ENCODE data around the gene SHB. TPM values are rescaled to one million over a fixed set of nuclear protein-coding genes. Genes with fewer than 3 reads are reported as not detected.

Gene SHB
- total RNA-seq, 1 experiment from 2014 or later = 29.6 TPM

- no TSS peak for BruUV-seq (replicated peaks)
- Mint-ChIP-seq H3K4me1 (ENCODE audit: insufficient read depth, unreplicated experiment) (peaks cover 52% of the 10 kb centered on the region), H3K27me3 (ENCODE audit: insufficient read depth, unreplicated experiment) (no peaks in the 10 kb centered on the region), H3K36me3 (ENCODE audit: insufficient read depth, unreplicated experiment) (peaks cover 14% of the 10 kb centered on the region), H3K27ac (ENCODE audit: low read depth, unreplicated experiment) (peak overlapping the region; percentile 71), H3K4me3 (ENCODE audit: unreplicated experiment) (no peak overlapping the region), H3K9me3 (ENCODE audit: unreplicated experiment) (no peaks in the 10 kb centered on the region)
- intact Hi-C loops (cut with micrococcal nuclease) = no loop called here
- TF ChIP-seq, protein P1, sequence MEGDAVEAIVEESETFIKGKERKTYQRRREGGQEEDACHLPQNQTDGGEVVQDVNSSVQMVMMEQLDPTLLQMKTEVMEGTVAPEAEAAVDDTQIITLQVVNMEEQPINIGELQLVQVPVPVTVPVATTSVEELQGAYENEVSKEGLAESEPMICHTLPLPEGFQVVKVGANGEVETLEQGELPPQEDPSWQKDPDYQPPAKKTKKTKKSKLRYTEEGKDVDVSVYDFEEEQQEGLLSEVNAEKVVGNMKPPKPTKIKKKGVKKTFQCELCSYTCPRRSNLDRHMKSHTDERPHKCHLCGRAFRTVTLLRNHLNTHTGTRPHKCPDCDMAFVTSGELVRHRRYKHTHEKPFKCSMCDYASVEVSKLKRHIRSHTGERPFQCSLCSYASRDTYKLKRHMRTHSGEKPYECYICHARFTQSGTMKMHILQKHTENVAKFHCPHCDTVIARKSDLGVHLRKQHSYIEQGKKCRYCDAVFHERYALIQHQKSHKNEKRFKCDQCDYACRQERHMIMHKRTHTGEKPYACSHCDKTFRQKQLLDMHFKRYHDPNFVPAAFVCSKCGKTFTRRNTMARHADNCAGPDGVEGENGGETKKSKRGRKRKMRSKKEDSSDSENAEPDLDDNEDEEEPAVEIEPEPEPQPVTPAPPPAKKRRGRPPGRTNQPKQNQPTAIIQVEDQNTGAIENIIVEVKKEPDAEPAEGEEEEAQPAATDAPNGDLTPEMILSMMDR (IDR thresholded peaks at IDR 0.05; ENCODE audit: unreplicated experiment) = no peak
- ChIA-PET POLR2A (interaction anchor here (0.8 to 5.3 kb wide), 8 partner anchors 10 to 115 kb away, joined by 3 to 42 read pairs (median 6); partner anchors contain the start of gene SHB), CTCF (interaction anchor here (0.6 to 1.8 kb wide), 6 partner anchors 9 to 105 kb away, joined by 3 to 7 read pairs (median 4); partner anchors contain the start of gene SHB)
- DNase-seq (ENCODE audit: unreplicated experiment) = no peak
Observed at GRCh38 chr9:38018241-38018957, 50.6 kb downstream of the SHB start.

DNA sequence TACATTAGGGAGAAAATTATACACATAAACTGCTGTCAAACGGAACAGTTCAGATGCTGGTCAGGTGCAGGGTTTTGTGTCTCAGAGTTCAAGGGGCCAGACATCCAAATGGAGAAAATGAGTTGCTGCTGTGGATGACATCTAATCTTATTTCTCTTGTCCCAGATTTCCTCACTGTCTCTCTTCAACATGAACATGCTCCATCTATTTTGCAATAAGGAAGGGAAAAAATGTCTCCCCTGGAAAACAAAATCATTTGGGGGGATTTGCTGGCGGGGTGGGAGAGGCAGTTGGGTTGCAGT lies 51.2 kb downstream of the SHB start:
- POLR2A ChIA-PET = interaction anchor here (0.9 to 5.3 kb wide), 5 partner anchors 9 to 51 kb away, joined by 3 to 42 read pairs (median 6); partner anchors contain the start of gene SHB
- H3K27ac Mint-ChIP-seq (ENCODE audit: low read depth, unreplicated experiment) = no peak overlapping the region
- peaks cover 47% of the 10 kb centered on the region for H3K4me1 Mint-ChIP-seq (ENCODE audit: insufficient read depth, unreplicated experiment)

DNA sequence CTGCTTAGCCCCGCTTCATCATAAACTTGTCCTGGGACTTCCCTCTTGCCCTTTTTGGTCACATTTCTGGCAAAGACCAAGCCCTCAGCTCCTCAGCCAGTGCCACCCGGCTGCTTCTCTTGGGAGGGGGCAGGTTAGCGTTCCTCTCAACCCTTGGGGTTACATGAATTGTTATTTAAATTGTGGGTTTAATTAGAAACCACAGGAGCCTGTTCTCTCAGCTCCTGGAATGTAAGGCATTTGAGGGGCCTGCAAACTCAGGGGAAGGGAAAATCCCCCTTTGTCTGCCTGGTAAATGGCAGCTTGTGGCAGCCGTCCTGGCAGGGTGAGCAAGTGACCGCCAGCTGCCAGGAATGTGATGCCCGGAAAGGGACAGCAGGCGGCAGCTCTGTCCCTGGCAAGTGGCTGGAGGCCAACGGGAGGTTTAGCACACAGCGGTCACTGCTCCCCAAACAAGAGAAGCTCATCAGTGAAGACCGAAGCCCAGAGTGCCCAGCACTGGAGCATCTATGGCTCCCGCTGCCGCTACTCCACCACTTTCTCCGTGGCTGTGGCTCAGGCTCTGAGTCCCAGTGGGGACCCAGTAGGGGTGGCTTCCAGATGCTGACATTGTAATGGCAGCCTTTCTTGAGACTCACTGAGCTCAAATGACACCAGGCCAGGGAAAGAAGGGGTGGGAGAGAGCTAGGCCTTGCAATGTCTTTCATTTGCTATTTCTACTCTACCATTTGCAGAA lies 51.7 kb downstream of the SHB start:
- H3K4me1 Mint-ChIP-seq (ENCODE audit: insufficient read depth, unreplicated experiment) = peaks cover 47% of the 10 kb centered on the region
- no peaks in the 10 kb centered on the region for H3K9me3 Mint-ChIP-seq (ENCODE audit: unreplicated experiment)
- H3K27me3 Mint-ChIP-seq (ENCODE audit: insufficient read depth, unreplicated experiment) = no peaks in the 10 kb centered on the region
- ChIA-PET CTCF (interaction anchor here (0.6 to 1.8 kb wide), 6 partner anchors 9 to 104 kb away, joined by 3 to 7 read pairs (median 3); partner anchors contain the start of gene SHB), POLR2A (interaction anchor here (0.9 to 5.3 kb wide), 6 partner anchors 9 to 52 kb away, joined by 3 to 42 read pairs (median 6); partner anchors contain the start of gene SHB)
- intact Hi-C loops (cut with micrococcal nuclease) = loop anchor here (2.0 kb wide), 1 partner anchor 49 kb away; no protein-coding TSS in a partner anchor
- TF ChIP-seq, protein P1 (IDR thresholded peaks at IDR 0.05; ENCODE audit: unreplicated experiment) = no peak
- H3K36me3 Mint-ChIP-seq (ENCODE audit: insufficient read depth, unreplicated experiment) = peaks cover 14% of the 10 kb centered on the region
- BruUV-seq (replicated peaks) = no TSS peak
- peak; percentile 54 for DNase-seq (ENCODE audit: unreplicated experiment)
- peak overlapping the region; percentile 90 for H3K27ac Mint-ChIP-seq (ENCODE audit: low read depth, unreplicated experiment)
- H3K4me3 Mint-ChIP-seq (ENCODE audit: unreplicated experiment) = no peak overlapping the region

More for the DNA sequence above, 51.2 kb downstream of the SHB start:
- no peaks in the 10 kb centered on the region for H3K9me3 Mint-ChIP-seq (ENCODE audit: unreplicated experiment)
- peaks cover 14% of the 10 kb centered on the region for H3K36me3 Mint-ChIP-seq (ENCODE audit: insufficient read depth, unreplicated experiment)
- H3K4me3 Mint-ChIP-seq (ENCODE audit: unreplicated experiment) = no peak overlapping the region
- no TSS peak for BruUV-seq (replicated peaks)
- no peak for DNase-seq (ENCODE audit: unreplicated experiment)
- CTCF ChIA-PET = interaction anchor here (1.0 to 1.8 kb wide), 3 partner anchors 9 to 105 kb away, joined by 3 to 7 read pairs (median 4); partner anchors contain the start of gene SHB
- intact Hi-C loops (cut with micrococcal nuclease) = loop anchor here (2.0 kb wide), 1 partner anchor 49 kb away; no protein-coding TSS in a partner anchor
- TF ChIP-seq, protein P1 (IDR thresholded peaks at IDR 0.05; ENCODE audit: unreplicated experiment) = no peak
- H3K27me3 Mint-ChIP-seq (ENCODE audit: insufficient read depth, unreplicated experiment) = no peaks in the 10 kb centered on the region
